HepG2 (cell line): ENCODE measurements around the gene STIM2. TPM values are rescaled to one million over a fixed set of nuclear protein-coding genes. Genes with fewer than 3 reads are reported as not detected.

ENCODE experiments used
- ARID5B ChIP-seq: IDR thresholded peaks from 2 replicates; pipeline ENCODE4 v1.4.0; 2020; ENCODE audit warnings: mild to moderate bottlenecking, missing genetic modification reagents
- ATAD3A ChIP-seq: sonication (generic); formaldehyde crosslinking; IDR thresholded peaks from 2 replicates; pipeline ENCODE4 v1.4.0; 2020; ENCODE audit warnings: missing genetic modification reagents
- MIXL1 ChIP-seq: IDR thresholded peaks from 2 replicates; pipeline ENCODE4 v1.6.1; 2016
- NFKBIZ ChIP-seq: IDR thresholded peaks from 2 replicates; pipeline ENCODE4 v1.6.1; 2018; ENCODE audit warnings: missing genetic modification reagents, missing compliant biosample characterization
- NRL ChIP-seq: sonication (generic); formaldehyde crosslinking; IDR thresholded peaks from 2 replicates; pipeline ENCODE4 v1.5.0; 2020; ENCODE audit warnings: missing genetic modification reagents, mild to moderate bottlenecking, moderate library complexity, borderline replicate concordance
- SKIL ChIP-seq: sonication (generic); formaldehyde crosslinking; IDR thresholded peaks from 2 replicates; pipeline ENCODE4 v1.8.0; 2022; ENCODE audit warnings: missing genetic modification reagents, mild to moderate bottlenecking, moderate library complexity, borderline replicate concordance
- SNAI1 ChIP-seq: sonication (generic); formaldehyde crosslinking; IDR thresholded peaks from 2 replicates; pipeline ENCODE4 v1.5.0; 2020; ENCODE audit warnings: mild to moderate bottlenecking, missing genetic modification reagents, borderline replicate concordance
- SRF ChIP-seq: IDR thresholded peaks from 2 replicates; pipeline ENCODE4 v1.6.1; 2011; ENCODE audit warnings: mild to moderate bottlenecking, low read depth, low read length, moderate library complexity
- THYN1 ChIP-seq: sonication (generic); formaldehyde crosslinking; IDR thresholded peaks from 2 replicates; pipeline ENCODE4 v1.8.1; 2023; ENCODE audit warnings: low read depth, mild to moderate bottlenecking, moderate library complexity, missing genetic modification reagents, borderline replicate concordance
- ZNF142 ChIP-seq: sonication (generic); formaldehyde crosslinking; IDR thresholded peaks from 2 replicates; pipeline ENCODE4 v1.4.0; 2020; ENCODE audit warnings: missing genetic modification reagents
- ZNF251 ChIP-seq: sonication (generic); formaldehyde crosslinking; IDR thresholded peaks from 2 replicates; pipeline ENCODE4 v1.9.0; 2021; ENCODE audit warnings: mild to moderate bottlenecking, missing genetic modification reagents
- ZNF256 ChIP-seq: sonication (generic); formaldehyde crosslinking; conservative IDR thresholded peaks from 2 replicates; pipeline ENCODE4 v1.4.0; 2020; ENCODE audit warnings: missing genetic modification reagents
- ZNF484 ChIP-seq: sonication (generic); formaldehyde crosslinking; IDR thresholded peaks from 2 replicates; pipeline ENCODE4 v1.5.1; 2020; ENCODE audit warnings: mild to moderate bottlenecking, low read depth, missing genetic modification reagents, borderline replicate concordance
- ZNF569 ChIP-seq: sonication (generic); formaldehyde crosslinking; IDR thresholded peaks from 2 replicates; pipeline ENCODE4 v1.5.0; 2020; ENCODE audit warnings: mild to moderate bottlenecking, missing genetic modification reagents, moderate library complexity, borderline replicate concordance
- ZNF782 ChIP-seq: sonication (generic); formaldehyde crosslinking; IDR thresholded peaks from 2 replicates; pipeline ENCODE4 v1.4.0; 2020; ENCODE audit warnings: missing genetic modification reagents, mild to moderate bottlenecking, borderline replicate concordance
- polyA plus RNA-seq, 8 experiments: library from polyadenylated mRNA; depleted of rRNA in 3 of 8; stranded (reverse) in 7 of 8; unstranded in 1 of 8; fragments of >200 nt; fragmentation: Illumina TruSeq in 4 of 8; extraction: Trizol in 4 of 8; gene quantifications; 2 replicates each; pipeline versions ENCODE4 v1.2.1 to v1.2.3, GENCODE V29; 2011 to 2016; ENCODE audit warnings: low read depth in 4 of 8, missing spikeins in 1 of 8, mixed read lengths in 1 of 8; ENCODE audit not compliant: insufficient read depth in 1 of 8
- total RNA-seq, 5 experiments: library from RNA; depleted of rRNA; stranded (reverse); fragments of >200 nt; fragmentation: Illumina TruSeq; extraction: Trizol; gene quantifications; 2 replicates each; pipeline ENCODE4 v1.2.3, GENCODE V29; 2016; ENCODE audit warnings: low read depth in 1 of 5

The STIM2 gene
- total and polyA plus RNA-seq, 2 of the 13 experiments (the other 11 are each of a cell fraction or from before 2014, with no cell fraction given) = 19.3 to 19.4 TPM

GRCh38 chr4:26821677-26822503 is 38.8 kb upstream of the STIM2 start (continued):
- TF ChIP-seq SRF (no peak), ARID5B (CRISPR knock-in tag) (peak; percentile 85), ATAD3A (no peak), ZNF484 (CRISPR knock-in tag) (no peak), ZNF569 (CRISPR knock-in tag) (no peak), SKIL (CRISPR knock-in tag) (no peak; the same call in 1 of the 2 replicates), SNAI1 (CRISPR knock-in tag) (no peak), ZNF782 (CRISPR knock-in tag) (peak; percentile 34; the same call in 1 of the 2 replicates), THYN1 (CRISPR knock-in tag) (no peak), NFKBIZ (CRISPR knock-in tag) (0 out of 2 replicates have a peak, but pooled peaks have one; percentile 33), MIXL1 (CRISPR knock-in tag) (peak; percentile 99), NRL (CRISPR knock-in tag) (no peak), ZNF251 (CRISPR knock-in tag) (0 out of 2 replicates have a peak, but pooled peaks have one; percentile 55), ZNF256 (CRISPR knock-in tag) (no peak), ZNF142 (no peak)
